IPS DF 4.7 (cell line): ENCODE measurements around the gene LPP.
"Not testable (repeated sequence)": the region's sequence is repeated elsewhere in the genome, so short reads cannot be mapped to it uniquely, and the experiment has no call there.

Experiments used
- DNase-seq: peaks from one replicate; pipeline ENCODE4 v3.0.0-alpha.2; 2013; ENCODE audit warnings: low spot score; ENCODE audit errors: extremely low read depth

The LPP gene

DNA sequence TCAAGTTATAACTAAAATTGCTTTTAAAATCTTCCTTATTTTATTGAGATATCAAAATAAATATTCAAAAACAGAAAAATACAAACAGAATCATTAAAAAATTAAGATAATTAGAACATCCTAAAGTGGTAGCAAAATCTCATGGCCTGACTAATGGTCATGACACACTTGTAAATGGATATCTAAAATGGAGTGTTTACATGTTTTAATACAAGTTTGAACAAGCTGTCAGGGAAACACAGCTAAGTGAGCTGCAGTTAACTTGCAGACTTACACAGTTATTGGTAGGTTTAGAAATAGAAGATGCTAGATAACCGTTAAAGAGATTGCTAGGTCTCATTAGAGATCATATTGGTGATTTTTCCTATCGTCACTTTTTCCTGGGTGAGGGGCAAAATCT is 242.3 kb downstream of the LPP start:
- no peak for DNase-seq

DNA sequence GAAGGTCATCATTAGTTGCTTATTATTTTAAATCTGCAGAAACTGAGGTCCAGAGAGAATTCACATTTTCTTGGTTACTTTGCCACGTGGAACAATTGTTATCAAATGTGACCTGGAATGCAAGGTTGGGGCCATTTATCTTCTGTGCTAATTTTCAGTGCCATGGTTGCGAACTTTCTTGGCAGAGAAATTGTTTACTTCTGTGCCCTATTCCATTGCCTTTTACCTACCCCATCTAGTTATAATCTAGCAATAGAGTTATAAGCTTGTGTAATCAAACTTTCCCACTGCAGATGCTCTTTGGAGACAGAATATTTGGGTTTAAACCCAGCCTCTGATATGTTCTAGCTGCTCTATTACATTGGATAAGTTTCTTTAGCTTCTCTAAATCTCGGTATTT is 242.9 kb downstream of the LPP start:
- DNase-seq = no peak

DNA sequence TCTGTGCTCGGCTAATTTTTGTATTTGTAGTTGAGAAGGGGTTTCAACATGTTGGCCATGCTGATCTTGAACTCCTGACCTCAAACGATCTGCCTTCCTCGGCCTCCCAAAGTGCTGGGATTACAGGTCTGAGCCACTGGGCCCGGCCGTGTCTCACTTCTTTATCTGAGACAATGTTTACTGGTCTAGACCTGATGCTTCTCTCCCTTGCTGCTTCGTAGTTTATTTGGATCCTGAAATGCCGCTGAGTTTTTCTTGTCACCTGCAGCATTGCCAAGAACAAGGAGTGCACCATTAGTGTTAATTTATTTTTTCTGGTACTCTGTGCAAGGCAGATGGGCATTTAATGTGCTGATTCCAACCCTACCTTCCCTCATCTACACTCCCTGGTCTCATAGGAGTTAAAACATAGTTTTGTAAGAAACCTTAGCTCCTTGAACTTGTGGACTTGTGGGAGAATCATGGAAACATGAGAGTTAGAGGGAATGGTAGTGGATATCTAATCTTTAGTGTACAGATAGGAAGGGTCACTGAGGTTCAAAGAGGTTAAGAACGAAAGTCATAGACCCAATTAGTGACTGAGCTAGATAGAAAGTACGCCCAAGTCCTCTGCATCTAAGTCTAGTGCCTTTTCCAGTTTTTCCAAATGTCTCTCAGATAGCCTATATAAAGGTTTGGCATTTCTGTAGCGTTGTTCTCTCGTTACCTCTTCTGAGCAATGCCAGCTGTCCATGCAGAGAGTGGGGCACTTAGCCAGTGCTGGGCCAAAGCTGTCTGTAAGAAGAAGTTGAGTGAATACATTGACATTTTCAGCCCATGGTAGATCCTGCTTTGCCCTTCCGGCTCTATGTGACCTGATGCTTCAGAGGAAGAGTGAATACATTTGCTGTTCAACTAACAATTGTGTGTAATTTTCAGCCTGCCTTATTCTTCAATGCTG is 244.1 kb downstream of the LPP start:
- DNase-seq = no peak

DNA sequence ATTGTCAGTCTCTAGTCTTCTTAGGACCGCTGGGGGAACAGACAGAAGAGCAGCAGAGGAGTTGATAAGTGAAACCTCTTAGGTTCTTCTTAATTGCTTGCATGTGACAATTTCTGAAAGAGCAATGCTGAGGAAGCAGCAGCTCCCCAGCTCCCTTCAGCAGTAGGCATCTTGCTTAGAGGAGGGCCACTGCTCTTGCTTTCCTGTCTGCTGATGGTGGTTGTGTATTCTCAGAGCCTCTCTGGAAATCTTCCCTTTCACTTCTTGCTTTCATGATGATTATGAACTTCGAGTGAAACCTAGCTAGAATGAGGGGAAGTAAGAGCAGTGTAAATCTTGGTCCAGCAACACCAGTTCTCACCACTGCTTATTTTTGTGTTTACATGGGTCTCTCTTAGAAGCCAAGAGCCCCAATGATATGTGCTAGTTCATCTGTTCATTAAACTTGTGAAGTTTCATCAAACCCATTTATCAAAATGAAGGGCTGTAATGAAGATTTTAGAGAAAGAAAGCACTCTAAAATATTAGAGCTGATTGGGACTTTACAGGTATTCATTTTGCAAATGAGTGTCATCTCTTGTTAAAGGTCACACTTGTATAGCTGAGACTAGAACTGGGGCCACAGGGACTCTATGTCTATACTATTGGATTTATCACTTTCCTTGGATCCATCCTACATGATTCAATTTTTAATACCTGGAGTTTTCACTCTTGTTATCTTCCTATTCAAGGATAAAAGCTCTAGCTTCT is 246.7 kb downstream of the LPP start:
- DNase-seq = no peak

DNA sequence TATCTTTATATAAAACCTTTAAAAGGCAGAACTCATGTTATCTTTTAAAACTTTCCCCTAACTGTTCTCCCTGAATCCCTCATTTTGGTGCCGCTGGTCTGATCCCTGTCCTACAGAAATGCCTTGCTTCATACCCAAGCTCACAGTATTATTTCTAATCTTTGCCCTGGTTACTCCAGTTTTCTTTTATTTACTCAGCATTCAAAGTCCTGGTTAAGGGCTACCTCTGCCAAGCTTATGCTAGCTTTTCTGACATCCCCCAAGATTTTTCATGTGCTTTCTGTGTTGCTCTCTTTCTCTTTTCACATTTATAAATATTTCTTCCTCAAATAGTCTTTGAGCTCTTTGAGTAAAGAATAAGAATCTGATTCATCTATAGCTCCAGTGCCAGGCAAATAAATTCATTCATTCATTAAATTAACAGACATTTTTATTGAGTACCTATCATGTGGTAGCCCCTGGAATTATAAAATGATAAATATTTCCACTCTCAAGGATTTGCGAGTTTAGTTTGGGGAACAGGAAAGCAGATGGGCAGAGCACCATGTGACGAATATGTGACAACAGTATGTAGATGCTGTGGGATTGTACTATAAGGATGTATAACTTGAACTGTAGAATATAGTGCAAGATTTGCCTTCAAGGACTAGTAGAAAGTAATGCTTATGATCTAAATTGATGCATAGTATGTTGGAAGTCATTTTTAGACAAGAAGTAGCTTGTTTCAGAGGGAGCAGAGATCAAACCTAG is 247.5 kb downstream of the LPP start:
- no peak for DNase-seq

DNA sequence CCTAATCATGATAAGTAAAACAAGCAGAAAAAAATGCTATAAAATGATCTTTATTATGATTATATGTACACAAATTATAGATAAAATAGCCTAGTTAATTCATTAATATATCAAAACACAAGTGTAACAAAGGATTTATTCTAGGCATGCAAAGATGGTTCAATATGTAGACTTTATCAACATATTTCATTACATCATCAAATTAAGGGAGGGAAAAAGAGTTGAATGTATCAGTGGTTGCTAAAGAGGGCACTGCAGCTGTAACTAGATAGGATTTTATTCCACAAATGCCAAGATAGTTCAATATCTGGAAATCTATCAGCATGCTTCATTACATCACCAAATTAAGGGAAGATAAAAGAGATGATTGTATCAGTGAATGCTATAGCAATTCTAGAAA is 248.3 kb downstream of the LPP start:
- DNase-seq = no peak

DNA sequence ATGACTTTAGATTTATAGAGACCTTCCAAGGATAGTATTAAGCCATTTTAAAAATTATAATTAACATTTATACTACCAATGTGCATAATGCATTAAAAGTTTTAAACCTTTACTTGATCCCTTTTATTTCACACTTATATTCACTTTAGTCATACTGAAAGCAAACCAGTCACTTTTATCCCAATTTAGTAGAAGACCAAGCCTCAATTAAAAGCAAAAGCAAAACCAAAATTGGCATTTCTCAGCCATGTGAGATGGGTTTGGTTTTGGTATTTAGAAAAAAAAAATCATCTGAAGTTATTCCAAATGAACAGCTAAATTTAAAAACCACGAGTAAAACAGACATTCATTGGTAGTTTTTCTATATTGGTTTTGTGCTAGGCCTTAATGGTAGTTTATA is 249.4 kb downstream of the LPP start:
- DNase-seq = no peak

DNA sequence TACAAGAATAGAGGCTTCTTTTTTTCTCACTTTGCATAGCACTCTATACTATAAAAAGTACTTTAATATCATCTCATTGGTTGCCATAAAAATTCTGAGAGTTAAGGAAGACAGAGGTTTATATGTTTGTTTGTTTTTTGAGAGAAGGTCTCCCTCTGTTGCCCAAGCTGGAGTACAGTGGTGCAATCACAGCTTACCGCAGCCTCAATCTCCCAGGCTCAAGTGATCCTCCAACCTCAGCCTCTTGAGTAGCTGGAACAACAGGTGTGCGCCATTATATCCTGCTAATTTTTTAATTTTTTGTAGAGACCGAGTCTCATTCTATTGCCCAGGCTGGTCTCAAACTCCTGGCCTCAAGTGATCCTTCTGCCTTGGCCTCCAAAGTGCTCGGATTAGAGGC is 250.2 kb downstream of the LPP start:
- DNase-seq = no peak

DNA sequence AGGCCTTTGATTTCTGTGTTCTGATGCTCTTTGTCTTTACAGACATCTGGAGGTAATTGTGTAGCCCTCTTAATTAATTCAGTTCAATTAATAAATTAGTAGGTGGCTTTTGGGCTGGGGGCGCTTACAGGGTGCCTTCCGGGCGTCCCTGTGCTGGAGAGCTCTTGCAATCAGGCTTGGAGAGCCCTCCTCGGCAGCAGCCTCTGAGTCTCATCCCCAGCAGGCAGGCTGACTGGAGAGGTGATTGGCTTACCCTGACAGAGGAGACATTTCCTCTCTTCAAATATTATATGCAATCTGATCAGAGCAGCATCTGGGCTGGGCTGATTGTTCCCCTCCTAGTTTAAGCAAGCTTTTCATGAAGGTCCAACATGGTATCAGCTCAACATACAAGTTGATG is 250.7 kb downstream of the LPP start:
- DNase-seq = no peak

DNA sequence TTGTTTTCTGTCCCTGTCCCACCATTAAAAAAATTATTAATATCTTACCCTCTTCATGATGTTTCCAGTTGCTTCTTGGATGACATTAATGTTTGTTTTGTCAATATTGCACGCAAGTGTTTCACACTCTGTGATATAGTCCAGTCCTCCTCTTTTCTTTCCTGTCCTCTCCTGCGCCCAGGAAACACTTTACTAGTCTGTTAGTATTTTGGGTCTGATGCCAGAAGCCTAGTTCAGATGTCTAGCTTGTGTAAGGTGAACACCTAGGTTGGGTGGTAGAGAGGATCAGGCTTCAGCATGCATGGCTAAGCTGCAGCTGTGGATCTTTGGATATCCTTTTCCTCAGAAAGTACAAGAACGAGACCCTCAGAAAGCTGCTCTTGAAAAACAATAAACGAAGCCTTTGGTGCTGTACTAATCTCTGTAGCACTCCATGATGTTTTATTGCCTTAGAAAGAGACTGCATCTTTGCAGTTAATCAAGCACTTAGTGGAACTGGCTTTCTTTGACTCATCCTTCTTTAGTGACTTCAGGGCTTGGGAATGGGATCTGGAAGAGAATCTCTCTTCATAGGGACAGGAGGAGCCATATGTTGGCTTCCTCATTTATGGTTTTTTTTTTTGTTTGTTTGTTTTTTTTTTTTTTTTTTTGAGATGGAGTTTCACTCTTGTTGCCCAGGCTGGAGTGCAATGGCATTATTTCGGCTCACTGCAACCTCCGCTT is 253.4 kb downstream of the LPP start:
- no peak for DNase-seq

DNA sequence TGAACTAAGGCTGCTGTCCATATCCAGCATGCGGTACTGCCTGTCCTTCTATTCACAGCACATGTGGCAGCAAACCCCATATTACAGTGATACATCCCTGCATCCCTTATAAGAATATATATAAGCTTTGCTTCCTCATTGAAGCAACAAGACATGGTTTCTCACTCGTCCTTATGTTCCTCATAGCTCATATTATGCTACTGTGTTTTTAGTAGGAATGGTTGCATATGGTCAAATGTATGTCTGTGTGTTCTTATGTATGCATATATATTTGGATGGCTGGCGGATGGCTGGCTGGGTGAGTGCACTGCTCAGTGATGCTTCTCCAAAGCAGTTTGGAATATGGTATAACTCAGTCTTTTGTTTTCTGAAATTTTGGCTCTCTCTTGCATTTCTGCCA is 254.9 kb downstream of the LPP start:
- DNase-seq = no peak

DNA sequence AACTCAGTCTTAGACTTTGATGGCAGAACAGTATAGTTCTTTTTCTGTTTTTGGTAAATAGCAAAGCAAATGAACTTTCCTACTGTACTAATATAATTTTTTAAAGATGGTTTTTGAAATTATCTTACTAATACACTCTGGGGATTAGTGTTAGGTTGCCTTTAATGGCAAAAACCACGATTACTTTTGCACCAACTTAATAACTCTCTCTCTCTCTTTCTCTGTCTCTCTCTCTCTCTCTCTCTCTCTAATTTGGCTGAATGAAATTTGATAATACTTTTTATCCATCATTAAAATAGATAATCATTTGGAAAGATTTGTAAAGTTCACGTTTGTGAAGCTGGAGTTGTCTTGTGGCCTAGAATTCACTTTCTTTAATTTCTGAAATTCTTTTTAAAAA is 257.8 kb downstream of the LPP start:
- no peak for DNase-seq

DNA sequence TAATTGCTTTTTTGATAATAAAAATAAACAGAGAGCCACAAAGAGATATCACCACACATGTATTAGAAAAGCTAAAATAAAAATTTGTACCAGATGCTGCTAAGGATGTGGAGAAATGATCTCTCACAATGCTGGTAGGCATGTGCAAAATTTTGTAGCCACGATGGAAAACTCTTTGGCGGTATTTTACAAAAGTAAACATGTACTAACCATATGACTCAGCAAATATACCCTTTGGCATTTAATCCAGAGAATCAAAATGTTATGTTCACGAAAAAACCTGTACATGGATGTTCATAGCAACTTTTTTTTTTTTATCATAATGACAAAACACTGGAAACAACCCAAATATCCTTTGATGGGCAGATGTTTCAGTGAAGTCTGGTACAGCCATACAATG is 261.2 kb downstream of the LPP start:
- DNase-seq = no peak

DNA sequence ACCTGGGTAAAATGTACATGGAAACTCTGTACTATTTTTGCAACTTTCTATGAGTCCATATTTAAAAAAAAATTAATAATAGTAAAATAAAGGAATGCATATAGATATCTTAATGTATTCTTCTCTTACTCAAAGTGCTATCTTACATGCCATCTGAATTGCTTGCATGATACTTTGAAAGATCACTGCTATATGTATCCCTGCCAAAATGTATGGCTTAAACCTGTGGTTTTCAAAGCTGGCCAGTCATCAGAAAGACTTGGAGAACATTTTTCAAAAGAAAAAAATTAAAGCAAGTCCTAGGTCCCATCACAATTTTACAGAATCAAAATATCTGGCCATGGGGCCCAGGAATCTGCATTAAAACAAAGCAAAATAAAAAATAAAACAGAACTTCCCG is 262.1 kb downstream of the LPP start:
- DNase-seq = no peak

DNA sequence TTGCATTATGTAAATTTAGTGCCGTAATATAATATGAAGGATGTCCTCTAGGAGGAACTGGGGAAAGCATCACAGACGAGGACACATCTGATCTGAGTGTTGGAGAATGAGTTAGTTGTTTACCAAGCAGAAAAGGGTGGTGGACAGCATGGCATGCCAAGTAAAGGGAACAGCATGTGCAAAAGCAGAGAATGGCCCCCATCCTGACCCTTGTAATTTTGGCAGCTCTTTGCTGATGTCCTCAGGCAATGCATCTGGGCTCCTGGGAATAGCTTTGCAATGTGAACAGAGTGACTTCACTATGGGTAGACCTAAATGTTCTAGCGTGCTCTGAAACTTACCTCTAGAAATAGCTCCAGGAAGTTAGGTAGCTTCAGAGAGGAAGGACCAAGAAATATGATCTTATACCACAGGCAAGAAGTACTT is 263.3 kb downstream of the LPP start:
- DNase-seq = no peak

DNA sequence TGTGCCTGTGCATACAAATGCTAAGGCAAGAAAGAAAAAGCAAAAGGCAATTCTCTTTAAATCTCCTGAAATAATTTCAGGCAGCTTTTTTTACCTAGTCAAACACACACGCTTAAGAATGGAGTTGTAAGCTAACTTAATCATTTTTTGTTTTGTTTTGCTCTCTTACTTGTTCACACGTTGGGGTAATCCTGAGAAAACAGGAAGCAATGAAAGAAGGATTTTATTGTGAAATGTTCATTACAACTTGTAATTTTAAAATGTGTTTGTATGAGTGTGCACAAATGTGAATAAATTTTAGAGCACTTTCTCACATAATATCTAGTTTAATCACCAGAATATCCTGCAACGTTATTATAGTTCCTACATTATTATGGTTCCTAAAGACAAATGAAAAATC is 263.8 kb downstream of the LPP start:
- no peak for DNase-seq

DNA sequence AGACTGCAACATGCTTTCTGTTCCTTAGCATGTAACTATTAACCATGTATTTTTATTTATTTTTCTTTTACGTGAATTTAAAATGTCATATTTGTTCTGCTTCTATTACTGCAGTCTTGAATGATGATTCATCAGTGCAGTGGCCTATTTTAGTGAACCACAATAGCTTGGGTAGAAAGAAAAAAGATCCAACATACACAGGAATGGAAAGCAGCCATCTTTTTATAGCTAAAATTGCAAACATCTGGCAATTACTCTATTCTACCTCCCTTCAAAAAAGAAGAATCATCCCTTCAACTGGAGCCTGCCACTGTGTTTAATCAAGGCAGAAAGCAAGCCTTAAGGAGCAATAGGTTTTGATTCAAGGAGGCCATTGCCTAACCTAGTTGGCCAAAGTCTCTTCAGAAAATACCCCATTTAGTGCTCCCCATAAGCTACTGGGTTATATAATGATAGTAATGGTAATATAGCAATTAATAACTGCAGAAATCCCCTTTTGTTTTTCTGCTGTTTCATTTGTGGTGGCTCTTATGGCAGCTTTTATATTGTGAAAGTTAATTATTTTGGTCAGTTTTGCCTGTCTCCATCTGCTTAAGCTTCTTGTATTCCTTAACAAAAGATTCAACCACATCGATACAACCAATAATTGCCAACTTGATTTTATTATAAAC is 267.3 kb downstream of the LPP start:
- no peak for DNase-seq

DNA sequence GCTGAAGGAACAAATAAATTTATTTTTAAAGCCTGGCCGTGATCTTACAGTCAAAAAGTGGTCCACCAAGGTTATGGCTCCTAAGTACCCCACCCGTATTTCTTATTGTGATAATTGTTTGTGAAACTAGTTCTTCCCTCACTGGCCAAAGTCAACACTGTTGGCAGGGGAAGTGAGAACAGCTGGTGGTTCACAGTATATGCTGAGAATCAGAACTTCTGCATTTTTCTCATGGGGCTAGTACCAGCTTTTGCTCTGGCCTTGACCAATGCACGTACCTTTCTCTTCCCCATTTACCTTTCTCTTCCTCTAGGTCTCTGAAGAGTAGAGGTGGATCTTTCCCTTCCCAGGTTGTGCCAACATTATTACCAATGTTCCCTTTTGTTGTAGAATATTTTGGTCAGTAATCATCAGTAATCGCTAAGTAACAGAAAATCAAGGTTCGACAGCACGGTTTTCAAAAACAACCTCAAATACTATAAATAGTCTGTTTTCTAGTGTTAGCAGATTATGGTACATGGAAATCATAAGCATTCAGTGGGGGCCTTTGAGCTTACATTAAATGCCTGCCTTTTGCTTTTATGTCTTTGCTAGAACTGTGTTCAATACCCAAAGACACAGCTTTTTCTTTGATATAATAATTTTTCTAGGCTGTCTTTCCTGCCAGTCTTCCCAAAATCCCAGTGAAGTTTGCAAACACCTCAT is 268.0 kb downstream of the LPP start:
- DNase-seq = no peak

DNA sequence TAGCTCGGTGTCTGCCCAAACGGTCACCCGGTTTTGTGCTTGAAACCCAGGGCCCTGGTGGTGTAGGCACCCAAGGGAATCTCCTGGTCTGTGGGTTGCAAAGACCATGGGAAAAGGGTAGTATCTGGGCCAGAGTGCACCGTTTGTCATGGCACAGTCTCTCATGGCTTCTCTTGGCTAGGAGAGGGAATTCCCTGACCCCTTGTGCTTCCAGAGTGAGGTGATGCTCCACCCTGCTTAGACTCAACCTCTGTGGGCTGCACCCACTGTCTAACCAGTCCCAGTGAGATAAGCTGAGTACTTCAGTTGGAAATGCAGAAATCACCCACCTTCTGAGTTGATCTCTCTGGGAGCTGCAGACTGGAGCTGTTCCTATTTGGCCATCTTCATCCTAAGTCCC is 274.0 kb downstream of the LPP start:
- DNase-seq = not testable (repeated sequence)

DNA sequence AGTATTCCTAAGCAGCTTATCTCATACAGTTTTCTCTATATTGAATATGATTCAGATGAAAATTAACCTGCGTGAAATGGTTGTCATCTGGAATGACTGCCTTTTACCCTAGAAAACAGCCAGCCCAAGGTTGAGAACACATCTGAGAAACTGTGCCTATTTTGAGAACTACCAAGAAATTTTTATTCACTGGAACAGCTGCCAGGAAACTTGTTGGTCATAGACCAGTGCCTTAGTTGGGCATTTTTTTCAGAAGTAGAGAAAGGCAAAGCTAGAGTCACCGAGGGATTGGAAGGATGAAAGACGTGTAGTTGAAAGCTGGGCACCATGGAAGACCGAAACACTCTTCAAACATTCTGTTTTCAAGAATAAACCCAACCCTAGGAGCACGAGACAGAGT is 277.1 kb downstream of the LPP start:
- DNase-seq = no peak
